GM12878 (cell line): ENCODE results near the gene STX1B. TPM values are rescaled to one million over a fixed set of nuclear protein-coding genes. Genes with fewer than 3 reads are reported as not detected.

Experiments used
- ATAC-seq: fragments of 200-7000 bp; cut with Tn5 transposase; 3 replicates; pipeline ENCODE4 v1.9.1; 2020; ENCODE audit warnings: mild to moderate bottlenecking, moderate library complexity
- BruUV-seq: library from RNA; stranded (reverse); fragments of 400-500 nt; replicated peaks from 2 replicates; lab custom pipeline; 2021; lab: Mats Ljungman, UMichigan
- CTCF ChIA-PET: fragments of 300-600 bp; sonication (Branson Sonifier 250); formaldehyde crosslinking; extraction: SDS; loops from one replicate; lab custom pipeline; 2021; ENCODE audit warnings: inconsistent platforms; lab: Yijun Ruan, JAX
- POLR2A ChIA-PET: fragments of 350-600 bp; formaldehyde crosslinking; extraction: SDS; loops from one replicate; lab custom pipeline; 2021; ENCODE audit warnings: inconsistent platforms; lab: Charles Lee
- RAD21 ChIA-PET: fragments of 300-600 bp; sonication (Branson Sonifier 250); formaldehyde crosslinking; loops from one replicate; lab custom pipeline; 2023; ENCODE audit warnings: antibody characterized with exemption; ENCODE audit not compliant: unreplicated experiment; lab: Charles Lee
- SMC1A ChIA-PET: fragments of 300-600 bp; sonication (Branson Sonifier 250); formaldehyde crosslinking; loops from one replicate; lab custom pipeline; 2023; ENCODE audit not compliant: unreplicated experiment, uncharacterized antibody; lab: Charles Lee
- DNase-seq: peaks from one replicate; pipeline ENCODE4 v3.0.0-alpha.2; 2011; ENCODE audit warnings: low read depth, low spot score
- FAIRE-seq: peaks from 3 replicates; lab custom pipeline; 2011; peaks lifted over from hg19 to GRCh38; lab: Jason Lieb, UNC
- H2AFZ ChIP-seq: 2 replicates; pipeline ENCODE4 v1.6.0; 2011; ENCODE audit warnings: low read depth, low read length, control low read depth; ENCODE audit not compliant: control insufficient read depth
- H3K27ac ChIP-seq: 2 replicates; pipeline ENCODE4 v1.5.1; 2011; ENCODE audit warnings: control low read depth; ENCODE audit not compliant: control insufficient read depth, insufficient read depth
- H3K27me3 ChIP-seq, 2 experiments: replicated peaks in 1 of 2; 2 replicates each; pipeline versions ENCODE4 v1.6.0 to v1.6.1; 2011; ENCODE audit warnings: low read length in 1 of 2; ENCODE audit not compliant: control insufficient read depth in 2 of 2, insufficient read depth in 2 of 2
- H3K36me3 ChIP-seq, 2 experiments: 2 replicates each; pipeline ENCODE4 v1.5.1; 2011; ENCODE audit warnings: low read length in 1 of 2; ENCODE audit not compliant: control insufficient read depth in 2 of 2, insufficient read depth in 2 of 2
- H3K4me1 ChIP-seq: 2 replicates; pipeline ENCODE4 v1.6.1; 2011; ENCODE audit warnings: mild to moderate bottlenecking, low read length, moderate library complexity, mixed read lengths; ENCODE audit not compliant: control insufficient read depth, insufficient read depth
- H3K4me2 ChIP-seq: 2 replicates; pipeline ENCODE4 v1.6.0; 2011; ENCODE audit warnings: control low read depth; ENCODE audit not compliant: control insufficient read depth, insufficient read depth
- H3K4me3 ChIP-seq: fragments of 200-600 bp; sonication (generic); 2 replicates; pipeline ENCODE4 v1.5.1; 2016
- H3K79me2 ChIP-seq: 2 replicates; pipeline ENCODE4 v1.6.0; 2011; ENCODE audit warnings: low read length; ENCODE audit not compliant: control insufficient read depth, insufficient read depth
- H3K9ac ChIP-seq: 2 replicates; pipeline ENCODE4 v1.8.0; 2011; ENCODE audit warnings: low read length, control low read depth, mixed read lengths; ENCODE audit not compliant: control insufficient read depth, insufficient read depth
- H3K9me3 ChIP-seq: replicated peaks from 3 replicates; pipeline ENCODE4 v1.5.1; 2011; ENCODE audit warnings: mild to moderate bottlenecking, low read length; ENCODE audit not compliant: control insufficient read depth, insufficient read depth
- H4K20me1 ChIP-seq: 2 replicates; pipeline ENCODE4 v1.6.0; 2011; ENCODE audit not compliant: control insufficient read depth, insufficient read depth
- CBFB ChIP-seq: IDR thresholded peaks from 2 replicates; pipeline ENCODE4 v1.6.1; 2016; ENCODE audit warnings: antibody characterized with exemption, low read depth
- CEBPZ ChIP-seq: fragments of 150-350 bp; IDR thresholded peaks from 2 replicates; pipeline ENCODE4 v1.6.1; 2016; ENCODE audit warnings: low read depth, low read length
- CREB1 ChIP-seq: IDR thresholded peaks from 2 replicates; pipeline ENCODE4 v1.6.1; 2012; ENCODE audit warnings: low read depth, mild to moderate bottlenecking, inconsistent platforms
- DPF2 ChIP-seq: fragments of 450-650 bp; IDR thresholded peaks from 2 replicates; pipeline ENCODE4 v1.6.1; 2017; ENCODE audit warnings: mild to moderate bottlenecking
- E2F8 ChIP-seq: fragments of 450-650 bp; IDR thresholded peaks from 2 replicates; pipeline ENCODE4 v1.6.1; 2018; ENCODE audit warnings: mild to moderate bottlenecking, low read depth, moderate library complexity; ENCODE audit not compliant: partially characterized antibody
- EED ChIP-seq: sonication (generic); IDR thresholded peaks from 2 replicates; pipeline ENCODE4 v1.6.1; 2016; ENCODE audit warnings: antibody characterized with exemption, low read depth
- HCFC1 ChIP-seq: fragments of 150-350 bp; IDR thresholded peaks from 2 replicates; pipeline ENCODE4 v1.6.1; 2014; ENCODE audit warnings: low read length
- IKZF1 ChIP-seq: fragments of 450-650 bp; conservative IDR thresholded peaks from 2 replicates; pipeline ENCODE4 v1.6.1; 2017; ENCODE audit warnings: antibody characterized with exemption, mild to moderate bottlenecking
- MLLT1 ChIP-seq: fragments of 450-650 bp; IDR thresholded peaks from 2 replicates; pipeline ENCODE4 v1.6.1; 2016; ENCODE audit warnings: mild to moderate bottlenecking
- MYC ChIP-seq: IDR thresholded peaks from 2 replicates; pipeline ENCODE4 v1.6.1; 2011; ENCODE audit warnings: mild to moderate bottlenecking, low read length, moderate library complexity, inconsistent platforms; ENCODE audit not compliant: insufficient read depth, insufficient replicate concordance, insufficient read length, severe bottlenecking
- PKNOX1 ChIP-seq: fragments of 450-650 bp; IDR thresholded peaks from 2 replicates; pipeline ENCODE4 v1.6.1; 2016; ENCODE audit warnings: mild to moderate bottlenecking
- POLR2AphosphoS5 ChIP-seq: IDR thresholded peaks from 2 replicates; pipeline ENCODE4 v1.6.1; 2011; ENCODE audit warnings: mild to moderate bottlenecking, low read length, inconsistent platforms
- SREBF2 ChIP-seq: IDR thresholded peaks from 2 replicates; pipeline ENCODE4 v1.6.1; 2012; ENCODE audit warnings: mild to moderate bottlenecking, low read length
- YBX1 ChIP-seq: fragments of 450-650 bp; IDR thresholded peaks from 2 replicates; pipeline ENCODE4 v1.6.1; 2016; ENCODE audit warnings: antibody characterized with exemption
- ZBED1 ChIP-seq: IDR thresholded peaks from 2 replicates; pipeline ENCODE4 v1.6.1; 2016; ENCODE audit warnings: borderline replicate concordance
- WGBS: methylation state at CpG from one replicate; pipeline ENCODE4 v1.1.6; 2016; ENCODE audit warnings: low lambda C conversion rate; ENCODE audit not compliant: insufficient replicate concordance, insufficient coverage; ENCODE audit errors: missing lambda C conversion rate; 5-methylcytosine and 5-hydroxymethylcytosine counted together
- in situ Hi-C: fragments of 300-500 bp; cut with MboI; formaldehyde crosslinking; loops from 9 replicates; pipeline ENCODE4 v1.14.3; 2018; ENCODE audit warnings: mixed read lengths
- intact Hi-C: fragments of 100-400 bp; cut with micrococcal nuclease; formaldehyde crosslinking; loops from one replicate; pipeline ENCODE4 v1.14.2; 2022; ENCODE audit not compliant: unreplicated experiment
- polyA plus RNA-seq, 11 experiments: library from polyadenylated mRNA; depleted of rRNA in 4 of 11; unstranded in 6 of 11; stranded (reverse) in 5 of 11; fragments of >200 nt; fragmentation: Nextera tagmentation in 4 of 11; fragmentation: Illumina TruSeq in 1 of 11; extraction: Ambion mirVana in 4 of 11; extraction: Trizol in 1 of 11; gene quantifications; 1 replicate in 1 of 11; 2 replicates in 10 of 11; pipeline versions ENCODE4 v1.2.1 to v1.2.3, GENCODE V29; 2011 to 2016; ENCODE audit warnings: inconsistent platforms in 2 of 11, missing spikeins in 2 of 11, low read depth in 1 of 11
- total RNA-seq, 4 experiments: library from RNA; depleted of rRNA in 3 of 4; stranded (reverse); fragments of >200 nt in 3 of 4; fragmentation: Illumina TruSeq in 1 of 4; extraction: Trizol in 1 of 4; gene quantifications; 2 replicates each; pipeline versions ENCODE4 v1.2.1 to v1.2.3, GENCODE V29; 2013 to 2021

The STX1B gene
- total and polyA plus RNA-seq, 10 of the 15 experiments (the other 5 are each of a cell fraction or from before 2014, with no cell fraction given) = 0.22 to 2.5 (median 1.1) TPM

GRCh38 chr16:31043352-31043751 is 32.9 kb upstream of the STX1B start:
- H3K79me2 ChIP-seq = no peaks in the 10 kb centered on the region
- DNase-seq (no peak), FAIRE-seq (no peak), ATAC-seq (no peak)
- H3K4me3 ChIP-seq = no peak overlapping the region
- ChIA-PET POLR2A (no interaction called here), SMC1A (no interaction called here), RAD21 (interaction anchor here (0.7 kb wide), 1 partner anchor 98 kb away, joined by 5 read pairs; no protein-coding TSS in a partner anchor), CTCF (interaction anchor here (1.2 kb wide), 1 partner anchor 55 kb away, joined by 3 read pairs; no protein-coding TSS in a partner anchor)
- intact Hi-C loops (no loop called here), in situ Hi-C loops (no loop called here)
- no peaks in the 10 kb centered on the region for H4K20me1 ChIP-seq
- H3K36me3 ChIP-seq = peaks cover 1 to 12% of the 10 kb centered on the region in 2 experiments; a peak in 3 of 4 replicates
- H3K9ac ChIP-seq = no peak overlapping the region
- H2AFZ ChIP-seq = no peak overlapping the region
- no TSS peak for BruUV-seq
- TF ChIP-seq MYC (no peak), MLLT1 (no peak), POLR2AphosphoS5 (no peak), DPF2 (no peak), E2F8 (no peak), CREB1 (no peak), SREBF2 (no peak), CBFB (no peak), IKZF1 (no peak), PKNOX1 (no peak), CEBPZ (no peak), EED (no peak), ZBED1 (no peak), YBX1 (no peak), HCFC1 (no peak)
- no peaks in the 10 kb centered on the region for H3K4me1 ChIP-seq
- H3K27me3 ChIP-seq = no peaks in the 10 kb centered on the region
- no peak overlapping the region for H3K4me2 ChIP-seq
- no peak overlapping the region for H3K27ac ChIP-seq
- no peaks in the 10 kb centered on the region for H3K9me3 ChIP-seq
- whole genome bisulfite sequencing = 46% methylated on average over 1 of the region's 1 CpG
